Measurements from ENCODE around the gene ACAP3.
"Not testable (repeated sequence)": the region's sequence is repeated elsewhere in the genome, so short reads cannot be mapped to it uniquely, and the experiment has no call there.

ACAP3 gene

DNA sequence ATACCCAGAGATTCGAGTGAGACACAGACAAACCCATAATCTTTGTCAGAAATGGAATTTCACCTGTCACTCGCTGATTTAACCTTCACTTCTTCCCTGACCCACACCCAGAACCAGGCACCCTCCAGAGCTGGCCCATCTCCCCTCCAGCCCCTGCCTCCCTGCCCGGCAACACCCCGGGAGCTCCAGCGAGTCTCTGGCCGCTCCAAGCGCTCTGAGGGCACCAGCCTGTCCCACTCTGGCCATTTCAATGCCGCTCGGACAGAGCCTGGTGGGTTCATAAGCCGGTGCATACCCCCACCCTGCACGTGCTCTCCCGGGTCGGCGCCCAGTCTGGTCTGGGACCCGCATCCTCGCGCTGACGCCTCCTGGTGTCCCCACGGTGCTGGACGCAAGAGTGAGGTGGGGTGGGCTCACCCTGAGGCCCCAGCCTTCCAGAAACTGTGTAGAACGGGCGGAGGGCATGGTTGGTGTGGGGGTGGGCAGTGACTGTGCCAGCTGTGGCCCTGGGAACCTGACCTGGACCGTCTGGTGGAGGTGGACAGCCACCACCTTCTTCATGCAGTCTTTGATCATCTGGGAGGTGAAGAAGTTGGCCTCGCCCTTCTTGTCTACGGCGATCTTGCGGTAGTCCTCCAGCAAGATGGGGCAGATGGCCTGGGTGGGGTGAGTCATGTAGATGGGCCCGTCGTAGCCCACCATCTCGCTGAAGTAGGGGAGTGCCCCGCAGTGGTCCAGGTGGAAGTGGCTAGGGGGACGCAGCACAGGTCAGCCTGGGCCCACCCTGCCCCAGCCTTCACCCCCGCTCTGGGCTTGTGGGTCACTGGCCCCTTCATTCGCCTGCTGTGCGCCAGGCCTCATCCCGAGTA is 11.3 kb upstream of the ACAP3 start:
- TF ChIP-seq CTCF (conservative IDR thresholded peaks at IDR 0.05; ENCODE audit: low read depth, low read length), result no peak

DNA sequence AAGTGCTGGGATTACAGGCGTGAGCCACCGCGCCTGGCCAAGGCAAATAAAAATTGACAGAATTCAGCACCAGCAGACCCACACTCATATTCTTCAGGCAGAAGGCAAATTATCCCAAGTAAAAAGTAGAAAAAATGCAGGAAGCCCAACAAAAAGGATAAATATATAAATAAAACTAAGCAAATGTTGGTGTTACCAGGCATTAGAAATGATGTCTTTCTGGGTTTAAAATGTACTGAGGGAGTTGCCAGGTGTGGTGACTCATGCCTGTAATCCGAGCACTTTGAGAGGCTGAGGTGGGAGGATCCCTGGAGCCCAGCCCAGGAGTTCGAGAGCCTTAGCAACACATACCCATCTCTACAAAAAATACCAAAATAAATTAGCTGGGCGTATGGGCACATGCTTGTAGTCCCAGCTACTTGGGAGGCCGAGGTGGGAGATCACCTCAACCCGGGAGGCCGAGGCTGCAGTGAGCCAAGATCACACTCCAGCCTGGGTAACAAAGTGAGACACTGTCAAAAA is 10.5 kb upstream of the ACAP3 start:
- TF ChIP-seq CTCF (conservative IDR thresholded peaks at IDR 0.05; ENCODE audit: low read depth, low read length), result no peak
- no peak overlapping the region for H3K4me3 ChIP-seq (ENCODE audit: low read depth, low read length)
- DNase-seq (ENCODE audit: low read depth), result peak; percentile 97

More for the DNA sequence above, 11.3 kb upstream of the ACAP3 start:
- no peak overlapping the region for H3K4me3 ChIP-seq (ENCODE audit: low read depth, low read length)
- DNase-seq (ENCODE audit: low read depth), result no peak

- H3K4me3 ChIP-seq (ENCODE audit: low read depth, low read length), result no peak overlapping the region
- DNase-seq (ENCODE audit: low read depth), result no peak
- TF ChIP-seq CTCF (conservative IDR thresholded peaks at IDR 0.05; ENCODE audit: low read depth, low read length), result no peak
These were observed 9.7 kb upstream of the ACAP3 start for GRCh38 chr1:1317420-1317819.

- not testable (repeated sequence) for H3K4me3 ChIP-seq (ENCODE audit: low read depth, low read length); DNase-seq (ENCODE audit: low read depth)
These were observed 8.5 kb upstream of the ACAP3 start for GRCh38 chr1:1316199-1316598.

DNA sequence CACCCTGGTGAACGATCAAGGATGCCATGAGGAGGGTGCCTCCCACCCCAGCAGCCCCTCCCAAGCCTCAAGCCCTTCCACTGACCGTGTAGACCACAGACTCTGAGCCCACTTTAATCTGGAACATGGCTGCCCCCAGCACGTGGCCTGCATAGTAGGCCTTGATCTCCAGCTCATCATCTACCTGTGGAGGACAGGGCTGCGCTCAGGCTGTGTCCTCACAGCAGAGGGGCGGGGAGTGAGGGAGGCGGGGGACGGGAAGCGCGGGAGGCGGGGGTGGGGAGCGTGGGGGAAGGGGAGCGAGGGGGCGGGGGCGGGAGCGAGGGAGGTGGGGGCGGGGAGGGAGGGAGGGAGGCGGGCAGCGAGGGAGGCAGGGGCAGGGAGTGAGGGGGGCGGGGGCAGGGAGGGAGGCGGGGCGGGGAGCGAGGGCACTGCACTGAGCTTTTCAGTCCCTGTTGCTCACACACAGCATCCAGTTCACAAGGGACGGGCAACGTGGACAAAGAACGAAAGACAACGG is 7.8 kb upstream of the ACAP3 start:
- no peak for TF ChIP-seq CTCF (conservative IDR thresholded peaks at IDR 0.05; ENCODE audit: low read depth, low read length)
- no peak overlapping the region for H3K4me3 ChIP-seq (ENCODE audit: low read depth, low read length)
- DNase-seq (ENCODE audit: low read depth), result no peak

DNA sequence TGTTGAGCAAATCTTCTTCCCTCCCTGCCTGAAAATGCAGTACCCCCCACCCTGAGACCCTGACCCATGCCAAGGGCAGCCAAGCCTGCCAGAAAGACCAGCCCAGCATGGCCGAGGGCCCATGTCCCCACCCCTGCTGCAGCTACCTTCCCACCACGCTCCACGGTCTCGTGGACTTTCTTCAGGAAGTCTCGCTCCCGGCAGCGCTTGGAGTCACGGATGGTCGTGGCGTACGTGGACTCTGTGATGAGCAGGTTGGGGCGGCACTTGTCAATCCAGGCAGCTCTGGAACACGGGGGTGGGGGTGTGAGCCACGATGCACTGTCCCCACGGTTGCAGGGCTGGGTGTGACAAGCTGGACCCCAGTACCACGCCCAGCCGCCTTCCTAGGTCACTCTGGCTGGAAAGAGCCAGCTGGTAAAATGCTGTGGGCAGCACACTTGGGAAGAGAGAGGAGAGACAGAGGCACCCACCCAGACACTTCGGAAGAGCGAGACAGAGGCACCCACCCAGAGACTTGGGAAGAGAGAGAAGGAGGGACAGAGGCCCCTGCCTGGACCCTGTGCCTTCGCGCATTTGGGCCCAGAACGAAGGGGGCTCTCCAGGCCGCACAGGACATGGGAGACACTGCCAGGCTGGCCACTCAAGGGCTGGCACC is 7.1 kb upstream of the ACAP3 start:
- no peak for TF ChIP-seq CTCF (conservative IDR thresholded peaks at IDR 0.05; ENCODE audit: low read depth, low read length)
- DNase-seq (ENCODE audit: low read depth), result no peak
- no peak overlapping the region for H3K4me3 ChIP-seq (ENCODE audit: low read depth, low read length)

- no peak for TF ChIP-seq CTCF (conservative IDR thresholded peaks at IDR 0.05; ENCODE audit: low read depth, low read length)
- no peak overlapping the region for H3K4me3 ChIP-seq (ENCODE audit: low read depth, low read length)
- no peak for DNase-seq (ENCODE audit: low read depth)
These were observed 6.5 kb upstream of the ACAP3 start for GRCh38 chr1:1314237-1314586.

Measured in choroid plexus epithelial cell (primary cell).